Putamen (tissue), 1 donor: ENCODE results near the gene TAS2R16.

Source experiments
- DNase-seq: peaks from one replicate; pipeline ENCODE4 v3.0.0-alpha.2; 2016; ENCODE audit warnings: low spot score

TAS2R16 gene

GRCh38 chr7:122995600-122995999, at the start of gene TAS2R16:
TSS of gene TAS2R16 (minus strand) at chr7:122995700. CDS start at chr7:122995634, 66 bp downstream.
- DNase-seq = no peak

- no peak for DNase-seq
Measured at GRCh38 chr7:123043642-123044041, 48.1 kb upstream of the TAS2R16 start.

GRCh38 chr7:123041101-123041500, 45.6 kb upstream of the TAS2R16 start:
- no peak for DNase-seq

GRCh38 chr7:123039269-123039668, 43.8 kb upstream of the TAS2R16 start:
- DNase-seq = no peak

- DNase-seq = no peak
Measured at GRCh38 chr7:123034106-123034505, 38.6 kb upstream of the TAS2R16 start.

GRCh38 chr7:123030631-123031030, 35.1 kb upstream of the TAS2R16 start:
- no peak for DNase-seq

- DNase-seq = no peak
Measured at GRCh38 chr7:123028339-123028738, 32.8 kb upstream of the TAS2R16 start.

GRCh38 chr7:123026251-123026650, 30.8 kb upstream of the TAS2R16 start:
- DNase-seq = no peak

- peak; percentile 17 for DNase-seq
Measured at GRCh38 chr7:123024989-123025758, 29.7 kb upstream of the TAS2R16 start.

- DNase-seq = no peak
Measured at GRCh38 chr7:123023126-123023525, 27.6 kb upstream of the TAS2R16 start.

- DNase-seq = no peak
Measured at GRCh38 chr7:123022576-123022975, 27.1 kb upstream of the TAS2R16 start.

- DNase-seq = no peak
Measured at GRCh38 chr7:123012435-123012834, 16.9 kb upstream of the TAS2R16 start.

- DNase-seq = no peak
Measured at GRCh38 chr7:123011766-123012369, 16.4 kb upstream of the TAS2R16 start.

GRCh38 chr7:123004931-123005330, 9.4 kb upstream of the TAS2R16 start:
- no peak for DNase-seq

GRCh38 chr7:123003539-123004126, 8.1 kb upstream of the TAS2R16 start:
- DNase-seq = no peak

GRCh38 chr7:122989577-122989976, 5.9 kb downstream of the TAS2R16 start:
- peak; percentile 69 for DNase-seq

GRCh38 chr7:122989041-122989440, 6.5 kb downstream of the TAS2R16 start:
- DNase-seq = no peak

- DNase-seq = no peak
Measured at GRCh38 chr7:122988333-122988732, 7.2 kb downstream of the TAS2R16 start.

GRCh38 chr7:122987463-122987862, 8.0 kb downstream of the TAS2R16 start:
- DNase-seq = no peak

GRCh38 chr7:122984021-122984420, 11.5 kb downstream of the TAS2R16 start:
- DNase-seq = no peak

- no peak for DNase-seq
Measured at GRCh38 chr7:122983261-122983660, 12.2 kb downstream of the TAS2R16 start.

GRCh38 chr7:122975341-122975740, 20.2 kb downstream of the TAS2R16 start:
- no peak for DNase-seq

GRCh38 chr7:122974229-122974628, 21.3 kb downstream of the TAS2R16 start:
- DNase-seq = no peak
